Measurements from ENCODE around the gene TTC23. TPM values are rescaled to one million over a fixed set of nuclear protein-coding genes. Genes with fewer than 3 reads are reported as not detected.
A peak's percentile ranks its signal among the peaks of the same experiment; 100 is the strongest.

TTC23 gene
- total and polyA plus RNA-seq, 7 donors: 2.1 to 11.2 (median 7.8) TPM

GRCh38 chr15:99121691-99122410 is 127.5 kb downstream of the TTC23 start:
- ATAC-seq (no peak), DNase-seq (no peak)
- intact Hi-C loops (cut with DNase I): loop anchor here (5.0 kb wide), 3 partner anchors 45 to 130 kb away; partner anchors contain the start of gene LRRC28 (in 1 of the 2)
- Histone ChIP-seq H3K4me3 (no peak overlapping the region), H3K27me3 (ENCODE audit: insufficient read depth in 3 of 3, low read length in 2 of 3) (no peaks in the 10 kb centered on the region), H3K9me3 (no peaks in the 10 kb centered on the region), H3K4me1 (peaks cover 84% of the 10 kb centered on the region), H3K27ac (peak overlapping the region; percentile 96), H3K36me3 (ENCODE audit: insufficient read depth in 1 of 2, low read depth in 1 of 2) (peaks cover 0 to 25% of the 10 kb centered on the region in 2 donors)
- 77 to 88% (median 79%) methylated on average over 8 of the region's 8 CpGs for WGBS, 3 donors
- no peak for TF ChIP-seq CTCF (IDR thresholded peaks at IDR 0.05)

- peak overlapping the region; percentile 96 for H3K27ac ChIP-seq
- WGBS, 3 donors: 67 to 74% (median 73%) methylated on average over 10 of the region's 10 CpGs
- H3K9me3 ChIP-seq: no peaks in the 10 kb centered on the region
- no peak overlapping the region for H3K4me3 ChIP-seq
- intact Hi-C loops (cut with DNase I): loop anchor here (5.0 kb wide), 3 partner anchors 46 to 131 kb away; partner anchors contain the start of gene LRRC28 (in 1 of the 2)
- TF ChIP-seq CTCF (IDR thresholded peaks at IDR 0.05): no peak
- H3K4me1 ChIP-seq: peaks cover 78% of the 10 kb centered on the region
- ATAC-seq: no peak
- no peaks in the 10 kb centered on the region for H3K27me3 ChIP-seq (ENCODE audit: insufficient read depth in 3 of 3, low read length in 2 of 3)
- H3K36me3 ChIP-seq (ENCODE audit: insufficient read depth in 1 of 2, low read depth in 1 of 2): peaks cover 0 to 23% of the 10 kb centered on the region in 2 donors
- peak in 1 of 2 donors; percentile 44 for DNase-seq
Measured at GRCh38 chr15:99121207-99121606, 128.2 kb downstream of the TTC23 start.

GRCh38 chr15:99120050-99120777 is 129.2 kb downstream of the TTC23 start:
- DNase-seq (peak in 1 of 2 donors; percentile 39), ATAC-seq (peak in 1 of 4 donors; percentile 4)
- no peaks in the 10 kb centered on the region for H3K9me3 ChIP-seq
- peaks cover 0 to 27% of the 10 kb centered on the region in 2 donors for H3K36me3 ChIP-seq (ENCODE audit: insufficient read depth in 1 of 2, low read depth in 1 of 2)
- TF ChIP-seq CTCF (IDR thresholded peaks at IDR 0.05): no peak
- WGBS, 3 donors: 43 to 63% (median 44%) methylated on average over 12 of the region's 12 CpGs
- no peak overlapping the region for H3K4me3 ChIP-seq
- peaks cover 78% of the 10 kb centered on the region for H3K4me1 ChIP-seq
- intact Hi-C loops (cut with DNase I): loop anchor here (5.0 kb wide), 3 partner anchors 47 to 132 kb away; partner anchors contain the start of gene LRRC28 (in 1 of the 2)
- peak overlapping the region; percentile 96 for H3K27ac ChIP-seq
- H3K27me3 ChIP-seq (ENCODE audit: insufficient read depth in 3 of 3, low read length in 2 of 3): no peaks in the 10 kb centered on the region

- no peak for TF ChIP-seq CTCF (IDR thresholded peaks at IDR 0.05)
- Histone ChIP-seq H3K4me3 (no peak overlapping the region), H3K9me3 (no peaks in the 10 kb centered on the region), H3K27ac (peak overlapping the region; percentile 96), H3K36me3 (ENCODE audit: insufficient read depth in 1 of 2, low read depth in 1 of 2) (peaks cover 0 to 29% of the 10 kb centered on the region in 2 donors), H3K27me3 (ENCODE audit: insufficient read depth in 3 of 3, low read length in 2 of 3) (no peaks in the 10 kb centered on the region), H3K4me1 (peaks cover 78% of the 10 kb centered on the region)
- intact Hi-C loops (cut with DNase I): no loop called here
- ATAC-seq: peak in 2 of 4 donors; percentile 25 to 41
- 54 to 70% (median 61%) methylated on average over 22 of the region's 22 CpGs for WGBS, 3 donors
- DNase-seq: peak in 1 of 2 donors; percentile 84
Measured at GRCh38 chr15:99118801-99119546, 130.4 kb downstream of the TTC23 start.
